Caco-2 (cell line): Measurements from ENCODE around the gene ARL3. TPM values are rescaled to one million over a fixed set of nuclear protein-coding genes. Genes with fewer than 3 reads are reported as not detected.
A peak's percentile ranks its signal among the peaks of the same experiment; 100 is the strongest.

ENCODE experiments used
- BruUV-seq: library from RNA; stranded (reverse); fragments of 400-500 nt; replicated peaks from 2 replicates; lab custom pipeline; 2021; lab: Mats Ljungman, UMichigan
- CTCF ChIA-PET: fragments of 300-600 bp; sonication (Branson Sonifier 250); formaldehyde crosslinking; loops from one replicate; lab custom pipeline; 2022; ENCODE audit warnings: antibody characterized with exemption; lab: Charles Lee
- POLR2A ChIA-PET: fragments of 300-600 bp; sonication (Branson Sonifier 250); formaldehyde crosslinking; loops from one replicate; lab custom pipeline; 2022; ENCODE audit warnings: antibody characterized with exemption; lab: Charles Lee
- DNase-seq, 2 experiments: peaks; one replicate each; pipeline versions ENCODE4 v3.0.0 to v3.0.0-alpha.2; 2020 to 2022
- H3K27me3 ChIP-seq: replicated peaks from 2 replicates; pipeline ENCODE4 v1.6.0; 2011; ENCODE audit warnings: low read length; ENCODE audit not compliant: control insufficient read depth, insufficient read depth
- H3K36me3 ChIP-seq: 2 replicates; pipeline ENCODE4 v1.5.1; 2011; ENCODE audit warnings: low read length; ENCODE audit not compliant: control insufficient read depth, insufficient read depth
- H3K4me1 ChIP-seq: fragments of 250-450 bp; sonication (Bioruptor Pico); 2 replicates; pipeline ENCODE4 v1.5.1; 2020; ENCODE audit warnings: mild to moderate bottlenecking
- H3K4me3 ChIP-seq: 2 replicates; pipeline ENCODE4 v1.5.1; 2011; ENCODE audit warnings: low read depth, mild to moderate bottlenecking, control low read depth, low read length
- H3K9me3 ChIP-seq: fragments of 250-450 bp; sonication (Bioruptor Pico); 2 replicates; pipeline ENCODE4 v1.5.1; 2020; ENCODE audit warnings: mild to moderate bottlenecking, moderate library complexity
- H3K27ac Mint-ChIP-seq: one replicate; pipeline ENCODE4 v1.8.0; 2022; ENCODE audit warnings: mixed read lengths; ENCODE audit not compliant: unreplicated experiment
- H3K27me3 Mint-ChIP-seq: one replicate; pipeline ENCODE4 v1.8.0; 2022; ENCODE audit warnings: mixed read lengths; ENCODE audit not compliant: insufficient read depth, unreplicated experiment
- H3K36me3 Mint-ChIP-seq: one replicate; pipeline ENCODE4 v1.8.0; 2022; ENCODE audit warnings: mild to moderate bottlenecking, mixed read lengths; ENCODE audit not compliant: insufficient read depth, unreplicated experiment
- H3K4me1 Mint-ChIP-seq: one replicate; pipeline ENCODE4 v1.8.0; 2022; ENCODE audit warnings: low read depth, mixed read lengths; ENCODE audit not compliant: unreplicated experiment
- H3K4me3 Mint-ChIP-seq: one replicate; pipeline ENCODE4 v1.8.0; 2022; ENCODE audit warnings: mild to moderate bottlenecking, moderate library complexity, mixed read lengths; ENCODE audit not compliant: unreplicated experiment
- H3K9me3 Mint-ChIP-seq: one replicate; pipeline ENCODE4 v1.8.0; 2022; ENCODE audit warnings: mixed read lengths; ENCODE audit not compliant: unreplicated experiment
- CTCF ChIP-seq, 2 experiments: fragments of 200-600 bp in 1 of 2; IDR thresholded peaks; 1 replicate in 1 of 2; 2 replicates in 1 of 2; pipeline versions ENCODE4 v1.5.1 to v1.8.0; 2011 to 2022; ENCODE audit warnings: antibody characterized with exemption in 1 of 2, control low read depth in 1 of 2, inconsistent platforms in 1 of 2, low read depth in 1 of 2, low read length in 1 of 2, mild to moderate bottlenecking in 1 of 2, moderate library complexity in 1 of 2; ENCODE audit not compliant: insufficient read depth in 1 of 2, severe bottlenecking in 1 of 2, unreplicated experiment in 1 of 2
- intact Hi-C: fragments of 100-400 bp; cut with micrococcal nuclease; formaldehyde crosslinking; loops from one replicate; pipeline ENCODE4 v1.10.0; 2022; ENCODE audit not compliant: unreplicated experiment
- total RNA-seq: library from RNA; stranded (reverse); gene quantifications from 2 replicates; pipeline ENCODE4 v1.2.3, GENCODE V29; 2022

Gene ARL3
- total RNA-seq, 1 experiment from 2014 or later, result 7.8 TPM

- Histone ChIP-seq H3K9me3 (no peaks in the 10 kb centered on the region), H3K27me3 (no peaks in the 10 kb centered on the region), H3K36me3 (no peaks in the 10 kb centered on the region), H3K4me1 (peaks cover 38% of the 10 kb centered on the region), H3K4me3 (no peak overlapping the region)
- no peaks in the 10 kb centered on the region for H3K9me3 Mint-ChIP-seq
- POLR2A ChIA-PET, result no interaction called here
- H3K4me3 Mint-ChIP-seq, result no peak overlapping the region
- no peaks in the 10 kb centered on the region for H3K27me3 Mint-ChIP-seq
- no peak for TF ChIP-seq CTCF (IDR thresholded peaks at IDR 0.05; ENCODE audit: insufficient read depth in 1 of 2, low read depth in 1 of 2, low read length in 1 of 2, severe bottlenecking in 1 of 2, unreplicated experiment in 1 of 2)
- BruUV-seq, result no TSS peak
- DNase-seq, result no peak
- intact Hi-C loops, result no loop called here
- H3K4me1 Mint-ChIP-seq, result peaks cover 59% of the 10 kb centered on the region
- CTCF ChIA-PET, result interaction anchor here (1.0 to 2.1 kb wide), 4 partner anchors 15 to 42 kb away, joined by 3 to 11 read pairs (median 6); partner anchors contain the start of gene TRIM8
- peaks cover 5% of the 10 kb centered on the region for H3K36me3 Mint-ChIP-seq
- H3K27ac Mint-ChIP-seq, result peak overlapping the region; percentile 88
Observed at GRCh38 chr10:102627291-102627735, 86.9 kb downstream of the ARL3 start.

- TF ChIP-seq CTCF (IDR thresholded peaks at IDR 0.05; ENCODE audit: insufficient read depth in 1 of 2, low read depth in 1 of 2, low read length in 1 of 2, severe bottlenecking in 1 of 2, unreplicated experiment in 1 of 2), result no peak
- no peak for DNase-seq
- Histone ChIP-seq H3K4me3 (no peak overlapping the region), H3K36me3 (no peaks in the 10 kb centered on the region), H3K27me3 (no peaks in the 10 kb centered on the region), H3K4me1 (peaks cover 38% of the 10 kb centered on the region), H3K9me3 (no peaks in the 10 kb centered on the region)
- POLR2A ChIA-PET, result no interaction called here
- Mint-ChIP-seq H3K4me1 (peaks cover 53% of the 10 kb centered on the region), H3K27me3 (no peaks in the 10 kb centered on the region), H3K36me3 (peaks cover 5% of the 10 kb centered on the region), H3K9me3 (no peaks in the 10 kb centered on the region), H3K27ac (peak overlapping the region; percentile 88), H3K4me3 (no peak overlapping the region)
- no TSS peak for BruUV-seq
- intact Hi-C loops, result no loop called here
- CTCF ChIA-PET, result no interaction called here
Observed at GRCh38 chr10:102626026-102626685, 88.0 kb downstream of the ARL3 start.

- Mint-ChIP-seq H3K4me3 (no peak overlapping the region), H3K9me3 (no peaks in the 10 kb centered on the region), H3K36me3 (peaks cover 5% of the 10 kb centered on the region), H3K4me1 (peaks cover 42% of the 10 kb centered on the region), H3K27ac (peak overlapping the region; percentile 88), H3K27me3 (no peaks in the 10 kb centered on the region)
- ChIA-PET CTCF (interaction anchor here (0.5 to 1.1 kb wide), 3 partner anchors 10 to 644 kb away, joined by 3 to 4 read pairs (median 3); no protein-coding TSS in a partner anchor), POLR2A (no interaction called here)
- H3K4me1 ChIP-seq, result peaks cover 30% of the 10 kb centered on the region
- TF ChIP-seq CTCF (IDR thresholded peaks at IDR 0.05; ENCODE audit: insufficient read depth in 1 of 2, low read depth in 1 of 2, low read length in 1 of 2, severe bottlenecking in 1 of 2, unreplicated experiment in 1 of 2), result no peak
- DNase-seq, result no peak
- no TSS peak for BruUV-seq
- intact Hi-C loops, result no loop called here
- H3K9me3 ChIP-seq, result no peaks in the 10 kb centered on the region
- no peaks in the 10 kb centered on the region for H3K36me3 ChIP-seq
- H3K27me3 ChIP-seq, result no peaks in the 10 kb centered on the region
- no peak overlapping the region for H3K4me3 ChIP-seq
Observed at GRCh38 chr10:102624751-102625645, 89.2 kb downstream of the ARL3 start.
